SU-DHL-6 (cell line): ENCODE results near the gene C1orf232.

Source experiments
- H2AFZ ChIP-seq: fragments of 200-600 bp; sonication (generic); 2 replicates; pipeline ENCODE4 v1.6.1; 2014; ENCODE audit warnings: low read depth, mild to moderate bottlenecking, moderate library complexity, mixed read lengths, antibody characterized with exemption, low read length; ENCODE audit not compliant: severe bottlenecking
- H3F3A ChIP-seq: fragments of 200-600 bp; shearing (Covaris generic); 2 replicates; pipeline ENCODE4 v1.6.0; 2016; ENCODE audit warnings: antibody characterized with exemption, mild to moderate bottlenecking; ENCODE audit not compliant: insufficient read depth
- H3K27ac ChIP-seq: fragments of 200-600 bp; sonication (generic); 2 replicates; pipeline ENCODE4 v1.5.1; 2016; ENCODE audit warnings: low read depth, mild to moderate bottlenecking, low read length, moderate library complexity, mixed read lengths
- H3K27me3 ChIP-seq: fragments of 200-600 bp; sonication (generic), shearing (Covaris generic); 2 replicates; pipeline ENCODE4 v1.6.0; 2014; ENCODE audit warnings: mild to moderate bottlenecking, low read length
- H3K36me3 ChIP-seq: fragments of 200-600 bp; sonication (generic); 2 replicates; pipeline ENCODE4 v1.6.1; 2014; ENCODE audit warnings: mild to moderate bottlenecking, low read length, mixed read lengths
- H3K4me2 ChIP-seq: fragments of 300-600, 200-600 bp; shearing (Covaris generic), sonication (generic); 2 replicates; pipeline ENCODE4 v1.6.0; 2014; ENCODE audit warnings: low read length, low read depth, mild to moderate bottlenecking; ENCODE audit not compliant: poor library complexity, severe bottlenecking
- H3K4me3 ChIP-seq: fragments of 200-600 bp; sonication (generic); 2 replicates; pipeline ENCODE4 v1.5.1; 2014; ENCODE audit warnings: antibody characterized with exemption, low read length, mild to moderate bottlenecking, mixed read lengths; ENCODE audit not compliant: insufficient read depth, poor library complexity, severe bottlenecking
- H3K79me2 ChIP-seq: fragments of 200-600 bp; sonication (generic); 2 replicates; pipeline ENCODE4 v1.6.1; 2014; ENCODE audit warnings: mild to moderate bottlenecking, low read length, moderate library complexity; ENCODE audit not compliant: insufficient read depth
- H3K9ac ChIP-seq: fragments of 200-600 bp; sonication (generic); 2 replicates; pipeline ENCODE4 v1.7.0; 2014; ENCODE audit warnings: mild to moderate bottlenecking, low read length
- H3K9me2 ChIP-seq: fragments of 200-600 bp; sonication (generic); replicated peaks from 2 replicates; pipeline ENCODE4 v1.6.1; 2014; ENCODE audit warnings: low read length; ENCODE audit not compliant: insufficient read depth
- H3K9me3 ChIP-seq: fragments of 200-600 bp; sonication (generic); 2 replicates; pipeline ENCODE4 v1.6.1; 2014; ENCODE audit warnings: low read length, mixed read lengths; ENCODE audit not compliant: insufficient read depth
- H4K20me1 ChIP-seq: fragments of 200-600 bp; sonication (generic); 2 replicates; pipeline ENCODE4 v1.6.1; 2014; ENCODE audit warnings: low read depth, mild to moderate bottlenecking, antibody characterized with exemption, low read length, moderate library complexity, mixed read lengths
- EZH2phosphoT487 ChIP-seq: fragments of 200-600 bp; sonication (generic), shearing (Covaris generic); conservative IDR thresholded peaks from 2 replicates; pipeline ENCODE4 v1.6.1; 2018; ENCODE audit warnings: mild to moderate bottlenecking, antibody characterized with exemption, low read length, moderate library complexity, mixed read lengths
- TF ChIP-seq, protein P1 (sequence below): fragments of 200-600 bp; sonication (generic); IDR thresholded peaks from one replicate; pipeline ENCODE4 v1.5.1; 2017; ENCODE audit warnings: antibody characterized with exemption, mild to moderate bottlenecking, low read length, moderate library complexity; ENCODE audit not compliant: insufficient read depth, poor library complexity, severe bottlenecking

Gene C1orf232

DNA sequence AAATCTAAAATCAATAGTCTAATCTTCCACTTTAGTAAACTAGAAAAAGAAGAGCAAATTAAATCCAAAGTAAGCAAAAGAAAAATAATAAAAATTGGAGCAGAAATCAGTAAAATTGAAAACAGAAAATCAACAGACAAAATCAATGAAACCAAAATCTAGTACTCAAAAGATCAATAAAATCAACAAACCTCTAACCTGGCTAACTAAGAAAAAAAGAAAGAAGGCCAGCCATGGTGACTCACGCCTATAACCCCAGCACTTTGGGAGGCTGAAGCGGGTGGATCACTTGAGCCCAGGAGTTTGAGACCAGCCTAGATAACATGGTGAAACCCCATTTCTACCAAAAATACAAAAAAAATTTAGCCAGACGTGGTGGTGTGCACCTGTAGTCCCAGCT, 34.3 kb downstream of the C1orf232 start:
- Histone ChIP-seq H3K9me3 (no peaks in the 10 kb centered on the region), H3K9me2 (no peaks in the 10 kb centered on the region), H3K36me3 (no peaks in the 10 kb centered on the region), H3K27me3 (no peaks in the 10 kb centered on the region), H4K20me1 (no peaks in the 10 kb centered on the region), H3K79me2 (no peaks in the 10 kb centered on the region), H2AFZ (no peak overlapping the region), H3K27ac (no peak overlapping the region), H3K4me3 (no peak overlapping the region), H3K9ac (no peak overlapping the region), H3F3A (no peaks in the 10 kb centered on the region), H3K4me2 (no peak overlapping the region)
- TF ChIP-seq, protein P1, sequence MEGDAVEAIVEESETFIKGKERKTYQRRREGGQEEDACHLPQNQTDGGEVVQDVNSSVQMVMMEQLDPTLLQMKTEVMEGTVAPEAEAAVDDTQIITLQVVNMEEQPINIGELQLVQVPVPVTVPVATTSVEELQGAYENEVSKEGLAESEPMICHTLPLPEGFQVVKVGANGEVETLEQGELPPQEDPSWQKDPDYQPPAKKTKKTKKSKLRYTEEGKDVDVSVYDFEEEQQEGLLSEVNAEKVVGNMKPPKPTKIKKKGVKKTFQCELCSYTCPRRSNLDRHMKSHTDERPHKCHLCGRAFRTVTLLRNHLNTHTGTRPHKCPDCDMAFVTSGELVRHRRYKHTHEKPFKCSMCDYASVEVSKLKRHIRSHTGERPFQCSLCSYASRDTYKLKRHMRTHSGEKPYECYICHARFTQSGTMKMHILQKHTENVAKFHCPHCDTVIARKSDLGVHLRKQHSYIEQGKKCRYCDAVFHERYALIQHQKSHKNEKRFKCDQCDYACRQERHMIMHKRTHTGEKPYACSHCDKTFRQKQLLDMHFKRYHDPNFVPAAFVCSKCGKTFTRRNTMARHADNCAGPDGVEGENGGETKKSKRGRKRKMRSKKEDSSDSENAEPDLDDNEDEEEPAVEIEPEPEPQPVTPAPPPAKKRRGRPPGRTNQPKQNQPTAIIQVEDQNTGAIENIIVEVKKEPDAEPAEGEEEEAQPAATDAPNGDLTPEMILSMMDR, result no peak

DNA sequence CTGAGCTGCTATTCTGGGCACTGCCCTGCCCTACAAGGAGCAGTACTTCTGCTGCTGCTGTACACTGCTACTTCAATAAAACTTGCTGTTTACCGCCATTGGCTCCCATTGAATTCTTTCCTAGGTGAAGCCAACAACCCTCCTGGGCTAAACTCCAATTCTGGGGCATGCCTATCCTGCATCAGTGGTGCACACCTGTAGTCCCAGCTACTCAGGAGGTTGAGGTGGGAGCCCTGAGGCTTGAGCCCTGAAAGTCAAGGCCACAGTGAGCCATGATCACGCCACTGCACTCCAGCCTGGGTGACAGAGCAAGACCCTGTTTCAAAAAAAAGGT, 36.0 kb downstream of the C1orf232 start:
- no peaks in the 10 kb centered on the region for H4K20me1 ChIP-seq
- TF ChIP-seq, protein P1, result no peak
- TF ChIP-seq EZH2phosphoT487, result no peak
- no peak overlapping the region for H3K9ac ChIP-seq
- no peak overlapping the region for H3K4me3 ChIP-seq
- no peak overlapping the region for H3K27ac ChIP-seq
- no peaks in the 10 kb centered on the region for H3K27me3 ChIP-seq
- no peaks in the 10 kb centered on the region for H3F3A ChIP-seq
- H3K79me2 ChIP-seq, result no peaks in the 10 kb centered on the region
- H3K9me3 ChIP-seq, result no peaks in the 10 kb centered on the region
- no peak overlapping the region for H2AFZ ChIP-seq
- no peaks in the 10 kb centered on the region for H3K9me2 ChIP-seq
- H3K4me2 ChIP-seq, result no peak overlapping the region
- no peaks in the 10 kb centered on the region for H3K36me3 ChIP-seq

DNA sequence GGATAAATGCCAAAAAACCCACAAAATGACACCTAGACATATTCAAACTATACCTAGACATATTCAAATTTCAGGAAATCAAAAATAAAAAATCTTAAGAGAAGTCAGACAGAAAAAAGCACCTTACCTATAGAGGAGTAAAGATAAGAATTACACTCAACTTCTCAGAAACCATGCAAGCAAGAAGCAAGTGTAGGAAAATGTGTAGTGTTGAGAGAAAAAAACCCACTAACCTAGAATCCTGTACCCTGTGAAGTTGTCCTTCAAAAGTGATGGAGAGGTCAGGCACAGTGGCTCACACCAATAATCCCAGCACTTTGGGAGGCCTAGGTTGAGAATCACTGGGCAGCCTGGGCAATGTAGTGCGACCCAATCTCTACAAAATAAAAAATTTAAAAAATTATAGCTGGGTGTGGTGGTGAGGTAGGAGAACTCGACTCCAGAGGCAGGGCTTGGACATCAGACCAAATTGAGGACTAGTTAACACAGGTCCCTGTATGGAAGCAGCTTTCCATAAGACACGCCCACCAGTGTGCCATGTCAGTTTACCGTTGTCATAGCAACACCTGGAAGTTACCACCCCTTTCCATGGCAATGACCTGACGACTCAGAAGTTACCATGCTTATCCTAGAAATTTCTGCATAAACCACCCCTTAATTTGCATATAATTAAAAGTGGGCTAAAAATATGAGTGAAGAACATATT, 36.5 kb downstream of the C1orf232 start:
- no peak overlapping the region for H3K27ac ChIP-seq
- no peak overlapping the region for H2AFZ ChIP-seq
- H3K4me2 ChIP-seq, result no peak overlapping the region
- H3K4me3 ChIP-seq, result no peak overlapping the region
- no peaks in the 10 kb centered on the region for H3K27me3 ChIP-seq
- H3K9me2 ChIP-seq, result no peaks in the 10 kb centered on the region
- no peaks in the 10 kb centered on the region for H3K9me3 ChIP-seq
- no peaks in the 10 kb centered on the region for H3K79me2 ChIP-seq
- H3F3A ChIP-seq, result no peaks in the 10 kb centered on the region
- TF ChIP-seq, protein P1, result no peak
- no peak for TF ChIP-seq EZH2phosphoT487
- no peak overlapping the region for H3K9ac ChIP-seq
- H4K20me1 ChIP-seq, result no peaks in the 10 kb centered on the region
- H3K36me3 ChIP-seq, result no peaks in the 10 kb centered on the region
